ENCODE data around the gene JAZF1. TPM values are rescaled to one million over a fixed set of nuclear protein-coding genes. Genes with fewer than 3 reads are reported as not detected.
"Not testable (repeated sequence)": the region's sequence is repeated elsewhere in the genome, so short reads cannot be mapped to it uniquely, and the experiment has no call there.

JAZF1 gene
- total RNA-seq, 1 experiment from 2014 or later: 5.6 TPM

DNA sequence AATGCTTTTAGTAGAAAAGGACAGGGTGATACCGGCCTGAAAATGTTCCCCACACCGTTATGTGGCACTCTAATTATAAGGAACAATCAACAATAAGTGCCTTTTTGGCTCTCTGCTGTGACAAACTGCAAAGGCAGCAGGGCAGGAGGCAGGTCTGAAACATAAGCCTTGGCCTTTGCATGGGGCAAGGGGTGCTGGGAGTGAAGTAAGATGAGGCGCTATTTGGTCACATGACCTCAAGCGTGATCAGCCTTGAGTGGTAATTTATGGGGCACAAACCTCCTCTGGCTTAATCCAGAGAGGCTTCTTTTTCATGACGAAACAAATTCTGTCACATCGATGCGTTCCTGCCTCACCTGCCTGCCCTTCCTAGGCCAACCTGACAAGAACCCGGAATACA is 237.9 kb downstream of the JAZF1 start:
- DNase-seq (ENCODE audit: low read depth): no peak

DNA sequence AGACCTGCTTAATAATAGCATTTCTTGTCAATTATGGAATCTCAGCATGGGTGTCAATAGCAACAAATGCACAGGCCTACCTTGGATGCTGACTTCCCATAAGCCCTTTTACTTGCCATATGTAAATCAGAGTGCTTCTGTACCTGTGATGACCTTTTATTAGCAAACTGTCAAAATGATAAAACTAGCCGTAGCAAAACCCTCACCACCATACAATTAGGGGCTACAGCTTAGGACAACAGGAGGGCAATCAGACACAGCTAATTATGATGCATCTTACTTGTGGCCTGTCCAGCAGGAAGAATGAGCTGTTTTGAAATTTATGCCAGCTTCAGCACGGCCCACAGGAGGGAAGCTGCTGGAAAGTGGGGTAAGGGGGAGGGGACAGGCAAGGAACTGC is 239.1 kb downstream of the JAZF1 start:
- no peak for DNase-seq (ENCODE audit: low read depth)

DNA sequence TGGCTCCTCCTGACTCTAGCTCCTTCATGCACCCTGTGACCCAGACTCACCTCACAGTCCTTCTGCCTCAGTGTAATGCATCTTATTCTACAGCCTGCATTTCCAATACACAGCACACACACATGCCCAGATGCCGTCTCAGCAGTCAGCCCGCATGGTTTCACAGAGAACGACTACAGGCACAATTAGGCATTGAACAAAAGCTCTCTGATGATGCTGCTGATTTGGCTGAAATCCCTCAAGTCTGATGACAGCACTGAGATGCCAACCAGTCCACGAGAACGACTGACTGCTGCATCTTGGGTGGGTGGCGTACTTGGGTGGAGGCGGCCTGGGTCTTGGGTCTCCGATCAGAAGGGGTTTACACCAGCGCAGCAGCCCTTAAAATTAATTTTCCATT is 240.3 kb downstream of the JAZF1 start:
- no peak for DNase-seq (ENCODE audit: low read depth)

DNA sequence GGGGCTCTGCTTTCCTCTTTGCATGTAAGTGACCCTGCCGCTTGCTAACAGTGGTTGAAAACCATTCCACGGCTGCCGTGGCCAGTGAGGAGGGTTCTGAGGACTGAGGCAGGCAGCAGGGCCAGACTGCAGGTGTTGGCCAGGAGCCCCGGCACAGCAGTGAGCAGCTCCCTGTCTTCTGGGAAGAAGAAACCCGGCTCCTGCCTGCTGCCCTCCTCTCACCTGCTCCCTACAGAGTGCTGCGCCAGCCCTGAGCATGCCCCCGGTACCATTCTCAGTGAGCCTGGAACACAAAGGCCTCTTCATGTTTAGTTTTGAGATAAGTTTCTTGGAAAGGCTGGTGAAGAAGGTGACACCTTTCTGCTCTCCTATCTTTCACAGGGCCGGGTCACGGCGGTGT is 240.7 kb downstream of the JAZF1 start:
- DNase-seq (ENCODE audit: low read depth): no peak

DNA sequence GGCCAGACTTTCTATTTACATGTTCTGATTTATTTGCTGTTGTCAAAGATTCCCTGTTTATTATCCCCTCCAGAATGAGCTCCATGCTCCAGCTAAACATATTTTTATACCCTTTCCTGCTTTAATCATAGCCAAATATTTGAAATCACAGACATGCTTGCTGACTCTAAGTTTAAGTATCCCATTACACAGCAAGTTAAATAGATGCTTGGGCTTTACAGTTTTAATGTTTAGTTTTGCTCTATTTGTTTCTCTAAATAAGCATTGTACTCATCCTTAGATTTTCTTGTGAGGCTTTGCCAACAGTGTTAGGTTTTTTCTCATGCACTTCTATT is 243.9 kb downstream of the JAZF1 start:
- DNase-seq (ENCODE audit: low read depth): no peak

DNA sequence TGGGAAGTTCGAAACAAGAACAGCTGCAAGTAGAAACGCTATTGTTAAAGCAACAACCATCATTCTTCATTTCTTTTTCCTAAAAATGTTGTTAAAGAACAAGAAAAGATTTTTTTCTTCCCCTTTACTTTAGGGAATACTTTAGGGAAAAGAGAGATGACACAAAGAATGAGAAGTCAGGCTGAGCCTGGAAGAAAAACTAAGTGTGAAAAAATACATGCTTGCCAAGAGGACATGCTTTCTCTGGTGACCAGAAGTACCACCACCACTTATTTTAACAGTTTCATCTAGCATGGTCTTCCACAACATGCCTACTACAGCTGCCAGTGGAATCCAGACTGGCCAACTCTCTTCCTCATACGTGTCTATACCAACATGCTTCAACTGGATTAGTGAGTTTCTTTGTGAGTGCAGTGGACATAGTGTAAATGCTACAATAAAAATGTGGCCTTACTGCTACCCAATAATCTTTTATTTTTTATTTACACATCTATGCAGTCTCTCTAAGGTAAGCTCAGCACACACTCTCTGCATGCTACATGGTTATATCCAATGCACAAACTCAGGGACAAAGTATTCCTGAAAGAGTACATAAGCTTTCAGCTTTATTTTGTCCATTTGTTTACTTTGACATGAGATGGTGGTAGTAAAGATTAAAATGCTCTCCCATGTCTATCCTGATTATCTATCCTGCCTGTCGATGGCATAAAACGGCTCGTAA is 244.4 kb downstream of the JAZF1 start:
- DNase-seq (ENCODE audit: low read depth): no peak

DNA sequence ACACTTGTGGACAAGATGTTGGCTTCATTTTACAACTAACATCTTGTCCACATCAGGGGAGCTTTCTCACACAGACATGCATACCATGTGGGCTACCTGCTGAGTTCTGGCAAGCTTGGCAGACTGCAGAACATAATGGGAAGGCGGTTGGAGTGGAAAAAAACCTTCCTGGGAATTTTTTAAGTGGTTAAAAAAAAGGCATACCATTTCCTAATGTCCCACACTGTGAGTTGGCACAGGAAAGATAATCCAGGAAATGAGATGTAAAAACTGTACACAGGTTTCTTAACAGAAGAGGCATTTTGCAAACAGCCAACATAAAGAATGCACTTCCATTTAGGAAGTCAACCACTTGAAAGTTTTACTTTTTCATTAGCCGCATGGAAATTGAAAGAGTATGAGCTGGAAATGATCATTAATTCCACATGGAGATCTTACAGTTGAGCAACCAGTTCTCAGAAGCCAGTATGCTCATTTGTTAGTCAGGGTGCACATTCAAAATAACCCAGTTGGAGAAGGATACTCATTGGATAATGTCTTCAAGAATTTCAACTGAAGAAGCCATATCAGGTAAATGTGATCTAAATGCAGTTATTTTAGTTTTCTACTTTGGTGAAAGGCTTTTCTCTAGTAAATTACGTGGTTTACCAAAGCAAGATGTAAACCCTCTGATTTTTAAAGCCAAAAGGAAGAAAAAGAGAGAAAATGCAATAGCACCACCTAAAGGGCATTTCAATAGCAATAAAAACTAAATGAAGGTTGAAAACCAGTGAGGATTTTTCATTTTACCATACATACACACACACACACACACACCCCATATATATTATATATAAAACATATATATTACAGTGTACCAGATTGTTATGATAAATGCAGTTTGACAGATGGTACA is 246.7 kb downstream of the JAZF1 start:
- no peak for DNase-seq (ENCODE audit: low read depth)

DNA sequence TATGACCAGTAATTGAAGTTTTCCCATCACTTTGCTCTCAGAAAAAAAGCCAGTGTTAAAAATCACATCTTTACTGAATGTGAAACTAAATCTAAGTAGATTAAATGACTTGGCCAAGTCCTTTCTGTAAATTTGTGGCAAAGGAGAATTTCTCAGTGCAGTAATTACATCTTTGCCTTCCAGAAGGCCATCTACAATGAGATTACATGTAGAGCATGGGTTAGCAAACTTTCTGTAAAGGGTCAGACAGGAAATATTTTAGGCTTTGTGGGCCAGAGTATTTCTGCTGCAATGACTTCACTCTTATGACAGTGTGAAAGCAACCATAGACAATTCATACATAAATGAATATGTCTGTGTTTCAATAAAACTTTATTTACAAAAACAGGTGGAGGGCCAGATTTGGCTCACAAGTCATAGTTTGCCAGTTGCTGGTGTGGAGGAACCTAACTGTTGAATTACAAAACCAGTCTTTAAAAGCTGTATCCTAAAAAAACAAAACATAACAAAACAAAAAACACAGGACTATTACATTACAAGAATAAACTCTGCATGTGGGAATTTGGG is 249.6 kb downstream of the JAZF1 start:
- DNase-seq (ENCODE audit: low read depth): no peak

DNA sequence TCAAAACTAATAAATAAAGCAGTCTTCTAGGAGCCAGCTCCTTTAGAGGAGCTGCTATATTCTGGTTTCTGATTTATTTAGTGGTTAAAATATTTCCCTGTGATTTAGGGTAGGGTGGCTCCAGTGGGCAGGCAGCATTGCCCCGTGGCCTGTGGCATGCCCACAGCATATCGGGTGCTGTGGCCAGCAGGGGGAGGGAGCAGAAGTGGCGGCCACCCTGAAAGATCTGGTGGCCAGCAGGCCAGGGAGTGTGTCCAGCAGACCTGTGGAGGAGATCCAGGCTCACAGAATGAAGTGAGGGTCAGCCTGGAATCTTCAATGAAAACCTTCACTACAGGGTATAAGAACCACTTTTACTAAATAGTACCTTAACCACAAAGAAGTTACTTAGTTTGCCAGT is 251.5 kb downstream of the JAZF1 start:
- no peak for DNase-seq (ENCODE audit: low read depth)

DNA sequence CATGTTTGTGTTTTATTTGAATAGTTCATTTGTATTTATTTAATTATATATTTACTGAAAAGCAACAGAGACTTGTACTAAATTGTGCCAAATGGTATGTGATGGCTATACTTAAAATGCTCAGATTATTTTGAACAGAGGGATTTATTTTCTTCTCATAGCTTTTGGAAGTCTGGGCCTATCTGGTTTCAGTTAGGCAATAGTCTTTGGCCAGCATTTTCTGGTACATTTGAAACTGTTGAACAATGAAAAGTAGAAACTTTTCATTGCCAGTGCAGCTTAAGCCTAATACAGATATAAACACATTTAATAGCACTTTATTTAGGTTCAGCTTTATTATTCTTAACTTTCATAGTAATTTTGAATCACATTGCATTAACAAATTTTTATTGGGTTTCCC is 252.6 kb downstream of the JAZF1 start:
- DNase-seq (ENCODE audit: low read depth): no peak

DNA sequence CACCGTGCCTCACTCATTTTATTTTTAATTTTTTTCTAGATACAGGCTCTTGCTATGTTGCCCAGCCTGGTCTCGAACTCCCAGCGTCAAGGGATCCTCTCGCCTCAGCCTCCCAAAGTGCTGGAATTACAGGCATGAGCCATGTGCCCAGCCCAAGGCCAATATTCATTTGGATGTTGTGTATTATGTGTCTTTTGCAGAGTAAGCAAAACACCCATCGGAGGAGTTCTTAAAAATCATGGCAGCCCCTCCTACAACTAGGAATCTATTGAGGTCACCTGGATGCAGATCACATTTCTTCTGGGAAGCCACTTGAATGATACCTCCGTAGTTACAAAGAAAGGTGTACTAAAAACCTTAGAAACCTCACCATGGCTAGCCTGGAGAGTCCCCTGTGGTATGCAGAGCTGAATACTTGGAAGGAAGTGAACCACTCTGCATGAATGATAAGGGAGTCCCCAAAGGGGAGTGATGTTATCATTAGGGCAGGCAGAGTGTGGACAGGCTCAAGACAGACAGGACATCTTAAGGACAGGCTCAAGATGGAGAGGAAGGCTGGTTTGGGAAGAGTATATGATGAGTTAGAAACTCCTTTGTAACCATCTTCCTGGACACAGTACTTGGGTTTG is 254.9 kb downstream of the JAZF1 start:
- no peak for DNase-seq (ENCODE audit: low read depth)

DNA sequence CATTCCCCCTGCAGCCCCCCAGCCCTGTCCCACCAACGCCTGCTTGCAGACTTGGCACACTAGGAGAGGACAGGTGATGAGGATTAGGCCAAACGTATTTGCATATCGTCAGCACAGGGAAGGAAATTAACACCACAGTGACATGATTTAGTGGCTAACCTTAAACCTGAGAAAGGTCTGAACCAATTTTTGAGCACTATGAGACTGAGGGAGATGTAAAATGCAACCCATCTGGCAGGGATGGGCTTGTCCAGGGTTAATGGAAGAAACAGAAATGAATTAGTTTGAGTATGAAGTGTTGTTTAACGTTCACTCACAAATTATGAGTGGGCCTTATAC is 257.0 kb downstream of the JAZF1 start:
- DNase-seq (ENCODE audit: low read depth): no peak

DNA sequence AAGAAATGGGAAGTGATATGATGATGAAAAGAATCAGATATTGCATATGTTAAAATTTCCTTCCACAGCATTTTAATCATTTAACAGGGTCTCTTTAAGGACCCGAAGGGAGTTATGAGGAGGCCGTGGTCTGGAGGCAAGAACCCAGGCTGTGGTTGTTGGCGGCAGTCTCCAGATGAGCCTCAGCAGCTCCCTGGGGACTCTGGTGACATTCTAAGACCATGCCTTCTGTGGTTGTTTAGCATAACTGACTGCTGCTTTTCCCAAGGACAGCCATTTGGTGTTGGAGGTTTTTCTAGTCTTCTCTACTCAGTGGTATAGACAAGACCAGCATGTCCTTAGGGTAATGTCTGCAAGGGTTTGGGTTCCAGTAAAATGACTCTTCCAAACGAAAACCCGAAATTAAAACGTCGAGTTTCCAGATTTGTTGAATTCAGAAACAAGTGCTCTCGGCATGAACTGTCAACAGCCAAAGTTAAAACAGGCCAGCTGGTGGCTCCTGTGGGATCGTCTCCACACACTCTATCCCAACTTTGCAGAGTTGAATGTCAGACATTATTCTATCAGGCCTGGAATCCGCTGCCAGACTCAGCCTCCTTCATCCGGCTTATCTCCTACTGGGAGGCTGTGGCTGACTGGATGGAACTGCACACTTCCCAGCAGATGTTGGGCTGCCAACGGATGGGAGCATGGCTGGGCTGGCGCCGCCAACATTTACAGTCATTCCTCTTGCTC is 257.5 kb downstream of the JAZF1 start:
- DNase-seq (ENCODE audit: low read depth): no peak

DNA sequence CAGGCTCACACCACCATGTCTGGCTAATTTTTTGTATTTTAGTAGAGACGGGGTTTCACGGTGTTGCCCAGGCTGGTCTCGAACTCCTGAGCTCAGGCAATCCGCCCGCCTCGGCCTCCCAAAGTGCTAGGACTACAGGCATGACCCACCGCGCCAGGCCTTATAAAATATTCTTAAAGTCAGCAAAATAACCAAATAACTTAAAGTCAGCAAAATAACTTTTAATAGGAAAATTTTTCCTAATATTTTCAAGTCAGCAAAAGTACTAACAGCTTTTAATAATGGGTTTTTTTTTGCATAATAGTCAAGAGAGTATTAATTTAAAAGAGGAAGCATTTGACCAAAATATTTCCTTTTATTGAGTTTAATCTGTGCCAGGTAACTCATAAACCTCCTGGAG is 258.2 kb downstream of the JAZF1 start:
- DNase-seq (ENCODE audit: low read depth): not testable (repeated sequence)

DNA sequence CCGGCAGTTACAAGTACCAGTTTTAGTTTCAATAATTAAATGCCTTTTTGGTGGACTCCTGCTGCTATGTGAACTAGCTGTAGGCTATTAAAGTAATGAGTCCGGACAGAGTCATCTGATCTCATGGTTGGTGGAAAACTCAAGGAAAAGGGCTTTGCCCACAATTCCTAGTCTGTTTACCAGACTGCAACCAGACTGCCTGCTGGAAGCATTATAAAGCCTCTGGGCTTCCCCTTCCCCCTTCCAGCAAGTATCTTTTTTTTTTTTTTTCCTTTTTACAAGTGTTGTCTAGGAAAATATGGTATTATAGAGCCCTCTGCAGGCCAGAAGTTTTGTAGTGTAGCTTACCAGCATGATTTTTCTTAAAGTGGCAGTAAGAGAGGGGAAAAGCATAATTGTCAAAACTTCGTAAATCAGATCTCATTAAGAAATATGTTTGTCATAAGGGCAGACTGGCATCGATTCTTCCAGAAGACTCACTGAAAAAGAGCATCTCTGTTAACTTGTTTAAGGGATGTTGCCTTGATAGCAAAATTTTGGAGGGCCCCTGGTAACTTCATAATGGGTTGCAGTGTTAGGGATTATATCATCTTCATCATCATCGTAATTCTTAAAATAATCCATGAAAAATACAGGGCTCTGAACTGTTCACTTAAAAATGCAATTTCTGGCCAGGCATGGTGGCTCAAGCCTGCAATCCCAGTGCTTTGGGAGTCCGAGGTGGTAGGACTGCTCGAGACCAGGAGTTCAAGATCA is 259.3 kb downstream of the JAZF1 start:
- DNase-seq (ENCODE audit: low read depth): peak; percentile 90

DNA sequence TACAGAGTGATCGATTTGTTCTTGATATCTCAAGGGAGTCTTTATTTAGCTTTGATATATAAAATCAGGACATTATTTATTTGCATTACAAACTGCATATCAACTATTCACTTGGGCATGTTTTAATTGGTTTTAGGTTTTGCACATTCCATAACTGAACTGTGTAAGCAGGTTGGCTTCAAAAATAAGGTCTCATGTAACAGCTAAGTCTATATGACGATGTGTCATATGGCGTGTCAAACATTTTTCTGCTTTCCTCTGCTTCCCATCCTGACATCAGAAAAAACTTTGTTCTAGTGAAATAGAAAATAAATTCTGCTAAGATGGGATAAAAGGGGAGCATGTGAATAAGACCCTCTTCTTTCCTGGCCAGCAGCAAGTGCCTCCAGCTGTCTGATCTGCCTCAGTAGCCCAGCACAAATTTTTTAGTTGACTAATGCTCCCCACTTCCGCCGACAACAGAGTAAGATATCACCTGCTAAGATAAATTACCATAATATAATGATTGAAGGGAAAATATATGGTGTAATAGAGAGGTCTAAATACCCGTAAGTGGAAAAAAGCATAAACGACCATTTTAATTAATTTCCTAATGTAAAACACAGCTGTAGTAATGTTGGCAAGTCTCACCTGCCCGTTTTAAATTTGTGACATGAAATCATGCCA is 260.2 kb downstream of the JAZF1 start:
- no peak for DNase-seq (ENCODE audit: low read depth)

DNA sequence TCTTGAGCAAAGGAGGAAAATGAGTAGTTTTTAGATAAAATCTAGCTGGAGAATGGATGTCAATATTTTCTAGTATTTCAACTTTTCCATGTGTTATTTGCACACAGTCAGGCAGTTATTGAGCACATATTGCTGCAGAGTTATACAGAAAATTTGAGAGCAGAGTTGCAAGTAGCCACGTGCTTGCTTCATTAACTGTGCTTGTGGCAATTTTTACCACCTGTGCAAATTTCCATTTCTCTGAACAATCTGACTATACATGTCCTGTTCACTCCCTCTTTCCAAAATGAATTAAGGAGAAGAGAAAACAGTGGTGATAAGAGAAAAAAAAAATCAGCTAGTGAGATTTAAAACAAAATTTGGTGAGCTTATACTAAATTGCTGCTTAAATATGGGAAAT is 262.1 kb downstream of the JAZF1 start:
- DNase-seq (ENCODE audit: low read depth): no peak

DNA sequence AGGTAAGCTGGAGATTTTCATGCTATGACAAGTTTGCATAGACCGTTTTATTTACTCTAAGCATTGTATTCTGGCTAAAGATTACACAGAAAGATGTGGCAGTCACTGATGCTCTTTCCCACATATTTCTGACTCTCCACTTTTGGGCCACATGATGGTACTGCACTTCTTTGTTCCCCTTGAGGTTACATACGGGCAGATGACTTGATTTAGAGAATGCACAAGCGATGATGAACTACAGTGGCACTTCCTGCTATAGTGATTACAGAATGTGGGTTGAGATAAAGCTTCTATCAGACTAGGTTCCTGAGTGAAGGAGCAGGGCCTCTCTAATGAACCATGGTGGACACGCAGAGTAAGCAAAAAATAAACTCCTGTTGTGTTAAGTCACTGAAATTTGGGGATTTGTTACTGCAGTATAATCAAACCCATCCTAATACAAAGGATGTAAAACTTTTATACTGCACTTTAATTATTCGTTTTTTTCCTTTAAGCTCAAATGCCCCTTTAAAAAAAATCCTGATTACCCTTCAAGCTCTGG is 262.8 kb downstream of the JAZF1 start:
- peak; percentile 78 for DNase-seq (ENCODE audit: low read depth)

DNA sequence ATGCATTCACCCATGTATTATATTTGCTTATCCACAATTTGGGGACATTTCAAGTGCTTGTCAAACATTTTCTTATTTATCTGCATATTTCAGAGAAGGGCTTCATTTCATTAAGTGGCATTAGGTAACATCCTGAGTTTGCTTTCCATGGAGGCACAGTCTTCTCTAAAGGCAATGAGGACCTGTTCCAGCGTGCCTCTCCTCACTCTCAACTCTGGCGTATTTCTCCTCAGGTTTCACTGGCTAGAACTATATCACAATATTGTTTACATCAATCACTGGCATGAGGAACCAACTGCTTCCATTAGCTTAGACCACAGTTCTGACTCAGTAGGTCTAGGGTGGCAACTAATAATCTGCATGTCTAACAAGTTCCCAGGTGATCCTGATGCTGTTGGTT is 263.5 kb downstream of the JAZF1 start:
- DNase-seq (ENCODE audit: low read depth): no peak

DNA sequence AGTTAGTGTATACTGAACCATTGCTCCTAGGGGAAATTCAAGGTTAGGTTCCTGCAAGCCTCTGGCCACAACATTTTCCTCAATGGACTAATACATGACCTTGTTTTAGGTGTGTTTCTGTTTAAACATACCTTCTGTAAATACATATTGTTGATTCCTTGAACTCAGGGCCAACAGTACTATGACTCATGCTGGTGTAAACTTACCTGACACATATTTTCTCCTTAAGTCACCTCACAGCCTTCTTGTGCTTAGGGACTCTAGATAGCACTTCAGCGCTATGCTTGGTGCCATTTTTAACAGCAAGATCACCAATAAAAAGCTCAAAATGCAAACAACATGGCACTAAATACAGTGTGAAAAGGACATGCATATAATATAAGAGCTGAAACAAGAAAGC is 264.2 kb downstream of the JAZF1 start:
- no peak for DNase-seq (ENCODE audit: low read depth)

All from LHCN-M2 (cell line).